MCF 10A (cell line): ENCODE measurements around the gene PAIP2. TPM values are rescaled to one million over a fixed set of nuclear protein-coding genes. Genes with fewer than 3 reads are reported as not detected.
"Not testable (repeated sequence)": the region's sequence is repeated elsewhere in the genome, so short reads cannot be mapped to it uniquely, and the experiment has no call there.

ENCODE experiments used
- BruUV-seq: library from RNA; stranded (reverse); fragments of 400-500 nt; replicated peaks from 2 replicates; lab custom pipeline; 2021; lab: Mats Ljungman, UMichigan
- CTCF ChIA-PET: fragments of 300-600 bp; sonication (Branson Sonifier 250); formaldehyde crosslinking; extraction: SDS; loops from one replicate; lab custom pipeline; 2021; ENCODE audit warnings: antibody characterized with exemption, inconsistent platforms; lab: Yijun Ruan, JAX
- POLR2A ChIA-PET: fragments of 300-600, 350-650 bp; sonication (Branson Sonifier 250); formaldehyde crosslinking; extraction: SDS; loops from one replicate; lab custom pipeline; 2020; ENCODE audit warnings: antibody characterized with exemption, inconsistent platforms; lab: Yijun Ruan, JAX
- DNase-seq: peaks from one replicate; pipeline ENCODE4 v3.0.0-alpha.2; 2018; ENCODE audit not compliant: unreplicated experiment
- H3K27ac Mint-ChIP-seq: one replicate; pipeline ENCODE4 v1.8.0; 2022; ENCODE audit warnings: mild to moderate bottlenecking, low read depth, mixed read lengths; ENCODE audit not compliant: unreplicated experiment
- H3K27me3 Mint-ChIP-seq: one replicate; pipeline ENCODE4 v1.8.0; 2022; ENCODE audit warnings: mixed read lengths; ENCODE audit not compliant: insufficient read depth, unreplicated experiment
- H3K36me3 Mint-ChIP-seq: one replicate; pipeline ENCODE4 v1.8.0; 2022; ENCODE audit warnings: mild to moderate bottlenecking, moderate library complexity, mixed read lengths; ENCODE audit not compliant: insufficient read depth, unreplicated experiment
- H3K4me1 Mint-ChIP-seq: one replicate; pipeline ENCODE4 v1.8.0; 2022; ENCODE audit warnings: mixed read lengths; ENCODE audit not compliant: insufficient read depth, unreplicated experiment
- H3K4me3 Mint-ChIP-seq: one replicate; pipeline ENCODE4 v1.8.0; 2022; ENCODE audit warnings: mild to moderate bottlenecking, moderate library complexity, mixed read lengths; ENCODE audit not compliant: unreplicated experiment
- H3K9me3 Mint-ChIP-seq: one replicate; pipeline ENCODE4 v1.8.0; 2022; ENCODE audit warnings: mixed read lengths; ENCODE audit not compliant: unreplicated experiment
- intact Hi-C: fragments of 100-400 bp; cut with micrococcal nuclease; formaldehyde crosslinking; loops from 2 replicates; pipeline ENCODE4 v1.14.1; 2022
- total RNA-seq: library from RNA; stranded (reverse); gene quantifications from 2 replicates; pipeline ENCODE4 v1.2.3, GENCODE V29; 2022
- TF ChIP-seq, protein P1 (sequence below): fragments of 200-600 bp; IDR thresholded peaks from one replicate; pipeline ENCODE4 v1.8.0; 2022; ENCODE audit warnings: antibody characterized with exemption, mild to moderate bottlenecking; ENCODE audit not compliant: unreplicated experiment

The PAIP2 gene
- total RNA-seq, 1 experiment from 2014 or later = 108 TPM

DNA sequence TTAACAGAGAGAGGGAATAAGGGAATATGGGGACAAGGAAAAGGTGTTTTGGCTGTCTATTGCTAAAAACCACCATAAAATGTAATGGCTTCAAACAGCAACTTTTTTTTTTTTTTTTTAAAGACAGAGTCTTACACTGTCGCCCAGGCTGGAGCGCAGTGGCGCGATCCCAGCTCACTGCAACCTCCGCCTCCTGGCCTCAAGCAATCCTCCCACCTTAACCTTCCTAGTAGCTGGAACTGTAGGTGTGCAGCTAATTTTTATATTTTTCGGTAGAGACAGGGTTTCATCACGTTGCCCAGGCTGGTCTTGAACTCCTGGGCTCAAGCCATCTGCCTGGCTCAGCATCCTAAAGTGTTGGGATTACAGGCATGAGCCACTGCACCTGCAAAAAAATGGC is 66.5 kb downstream of the PAIP2 start:
- H3K27ac Mint-ChIP-seq = no peak overlapping the region
- no TSS peak for BruUV-seq
- intact Hi-C loops = no loop called here
- ChIA-PET POLR2A (no interaction called here), CTCF (interaction anchor here (2.5 to 11.5 kb wide), 2 partner anchors 14 to 106 kb away, joined by 13 to 111 read pairs; no protein-coding TSS in a partner anchor)
- no peak for DNase-seq
- H3K4me3 Mint-ChIP-seq = no peak overlapping the region
- TF ChIP-seq, protein P1, sequence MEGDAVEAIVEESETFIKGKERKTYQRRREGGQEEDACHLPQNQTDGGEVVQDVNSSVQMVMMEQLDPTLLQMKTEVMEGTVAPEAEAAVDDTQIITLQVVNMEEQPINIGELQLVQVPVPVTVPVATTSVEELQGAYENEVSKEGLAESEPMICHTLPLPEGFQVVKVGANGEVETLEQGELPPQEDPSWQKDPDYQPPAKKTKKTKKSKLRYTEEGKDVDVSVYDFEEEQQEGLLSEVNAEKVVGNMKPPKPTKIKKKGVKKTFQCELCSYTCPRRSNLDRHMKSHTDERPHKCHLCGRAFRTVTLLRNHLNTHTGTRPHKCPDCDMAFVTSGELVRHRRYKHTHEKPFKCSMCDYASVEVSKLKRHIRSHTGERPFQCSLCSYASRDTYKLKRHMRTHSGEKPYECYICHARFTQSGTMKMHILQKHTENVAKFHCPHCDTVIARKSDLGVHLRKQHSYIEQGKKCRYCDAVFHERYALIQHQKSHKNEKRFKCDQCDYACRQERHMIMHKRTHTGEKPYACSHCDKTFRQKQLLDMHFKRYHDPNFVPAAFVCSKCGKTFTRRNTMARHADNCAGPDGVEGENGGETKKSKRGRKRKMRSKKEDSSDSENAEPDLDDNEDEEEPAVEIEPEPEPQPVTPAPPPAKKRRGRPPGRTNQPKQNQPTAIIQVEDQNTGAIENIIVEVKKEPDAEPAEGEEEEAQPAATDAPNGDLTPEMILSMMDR = no peak
- H3K36me3 Mint-ChIP-seq = peaks cover 8% of the 10 kb centered on the region
- peaks cover 15% of the 10 kb centered on the region for H3K4me1 Mint-ChIP-seq
- no peaks in the 10 kb centered on the region for H3K9me3 Mint-ChIP-seq
- H3K27me3 Mint-ChIP-seq = no peaks in the 10 kb centered on the region

DNA sequence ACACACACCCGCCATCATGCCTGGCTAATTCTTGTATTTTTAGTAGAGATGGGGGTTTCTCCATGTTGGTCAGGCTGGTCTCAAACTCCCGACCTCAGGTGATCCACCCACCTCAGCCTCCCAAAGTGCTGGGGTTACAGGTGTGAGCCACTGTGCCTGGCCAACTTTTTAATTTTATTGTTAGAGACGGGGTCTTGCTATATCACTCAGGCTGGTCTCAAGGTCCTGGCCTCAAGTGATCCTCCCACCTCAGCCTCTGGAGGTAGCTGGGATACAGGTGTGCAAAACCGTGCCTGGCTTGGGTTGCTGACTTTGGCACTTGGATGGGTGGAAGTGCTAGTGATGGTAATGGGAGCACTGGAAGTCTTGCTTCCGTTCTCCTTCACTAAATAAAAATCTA is 67.5 kb downstream of the PAIP2 start:
- H3K27ac Mint-ChIP-seq, H3K4me3 Mint-ChIP-seq, DNase-seq, H3K9me3 Mint-ChIP-seq, H3K27me3 Mint-ChIP-seq, BruUV-seq, H3K36me3 Mint-ChIP-seq, H3K4me1 Mint-ChIP-seq, intact Hi-C loops: not testable (repeated sequence)
- ChIA-PET POLR2A (interaction anchor here (0.8 to 2.1 kb wide), 2 partner anchors 13 to 115 kb away, joined by 3 to 10 read pairs; no protein-coding TSS in a partner anchor), CTCF (interaction anchor here (0.6 to 11.5 kb wide), 5 partner anchors 13 to 120 kb away, joined by 3 to 111 read pairs (median 7); no protein-coding TSS in a partner anchor)

DNA sequence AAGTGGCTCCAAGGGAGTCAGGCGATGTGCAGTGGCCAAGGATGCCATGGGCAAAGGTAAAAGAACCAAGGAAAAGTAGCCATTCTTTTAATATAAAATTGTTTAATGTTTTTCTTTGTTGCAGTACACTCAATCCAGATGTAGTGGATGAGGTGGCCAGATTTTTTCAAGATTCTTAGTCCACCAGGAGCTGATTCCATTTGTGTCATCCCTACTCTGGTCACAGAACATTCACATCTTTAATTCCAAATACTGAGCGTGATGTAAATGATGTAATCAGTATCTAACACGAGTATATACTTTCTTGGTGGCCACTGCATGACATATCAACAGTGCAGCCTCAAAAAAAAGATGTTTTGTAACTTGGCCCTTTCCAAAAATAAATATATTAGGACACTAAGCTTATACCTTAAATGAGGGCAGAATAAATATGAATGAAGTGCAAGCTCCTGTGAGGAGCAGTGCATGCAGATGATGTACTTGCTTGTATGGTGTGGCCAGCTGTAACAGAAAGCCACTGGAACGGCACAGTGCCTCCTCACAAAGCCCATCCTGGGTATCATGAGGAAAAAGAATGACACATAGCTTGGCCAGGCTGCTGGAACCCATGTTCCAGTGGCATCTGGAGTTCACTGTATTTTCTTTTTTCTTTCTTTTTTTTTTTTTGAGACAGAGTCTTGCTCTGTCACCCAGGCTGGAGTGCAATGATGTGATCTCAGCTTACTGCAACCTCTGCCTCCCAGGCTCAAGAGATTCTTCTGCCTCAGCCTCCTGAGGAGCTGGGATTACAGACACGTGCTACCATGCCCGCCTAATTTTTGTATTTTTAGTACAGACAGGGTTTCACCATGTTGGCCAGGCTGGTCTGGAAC is 68.7 kb downstream of the PAIP2 start:
- H3K27ac Mint-ChIP-seq = no peak overlapping the region

DNA sequence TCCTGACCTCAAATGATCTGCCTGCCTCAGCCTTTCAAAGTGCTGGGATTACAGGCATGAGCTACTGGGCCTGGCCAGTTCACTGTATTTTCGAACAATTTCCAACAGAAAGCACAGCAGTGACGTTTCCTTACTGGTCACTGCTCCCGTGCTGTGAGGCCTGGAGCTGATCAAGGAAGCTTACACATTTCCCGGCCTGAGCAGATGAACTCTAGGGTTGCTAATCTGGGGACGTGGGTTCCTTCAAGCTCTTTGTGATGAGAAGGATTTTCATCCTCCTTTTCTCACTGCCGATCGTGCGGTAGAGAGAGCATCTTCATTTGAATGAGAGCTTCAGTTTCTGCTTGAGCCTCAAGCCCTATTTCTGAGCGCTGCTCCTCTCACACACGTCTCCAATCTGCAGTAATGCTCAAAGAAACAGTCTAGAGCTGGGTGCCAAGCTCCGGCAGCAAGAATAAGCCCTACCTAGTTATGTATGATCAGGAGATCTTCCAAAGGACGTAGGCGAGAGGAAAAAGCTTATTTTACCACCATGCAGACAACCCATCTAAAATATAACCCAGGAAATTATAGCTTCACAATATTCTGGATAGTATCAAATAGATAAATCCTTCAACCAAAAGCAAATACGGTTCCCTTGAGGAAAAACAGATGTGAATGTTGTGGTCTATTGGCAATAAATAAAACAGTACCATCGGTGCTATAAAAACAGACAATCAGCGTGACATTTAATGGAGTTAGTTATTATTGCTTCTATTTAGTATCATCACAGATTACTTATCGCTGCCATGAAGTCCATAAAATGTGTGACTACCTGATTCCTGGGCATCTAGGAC is 69.6 kb downstream of the PAIP2 start:
- H3K9me3 Mint-ChIP-seq = no peaks in the 10 kb centered on the region
- no peak overlapping the region for H3K27ac Mint-ChIP-seq
- TF ChIP-seq, protein P1 = no peak
- H3K36me3 Mint-ChIP-seq = no peaks in the 10 kb centered on the region
- POLR2A ChIA-PET = interaction anchor here (2.1 kb wide), 1 partner anchor 11 kb away, joined by 10 read pairs; no protein-coding TSS in a partner anchor
- DNase-seq = no peak
- CTCF ChIA-PET = interaction anchor here (0.6 to 11.5 kb wide), 8 partner anchors 9 to 453 kb away, joined by 3 to 111 read pairs (median 4); no protein-coding TSS in a partner anchor
- intact Hi-C loops = no loop called here
- no peak overlapping the region for H3K4me3 Mint-ChIP-seq
- H3K4me1 Mint-ChIP-seq = no peaks in the 10 kb centered on the region
- no TSS peak for BruUV-seq
- no peaks in the 10 kb centered on the region for H3K27me3 Mint-ChIP-seq

More for the DNA sequence above, 68.7 kb downstream of the PAIP2 start:
- Mint-ChIP-seq H3K9me3 (no peaks in the 10 kb centered on the region), H3K27me3 (no peaks in the 10 kb centered on the region), H3K4me3 (no peak overlapping the region), H3K36me3 (no peaks in the 10 kb centered on the region), H3K4me1 (no peaks in the 10 kb centered on the region)
- ChIA-PET POLR2A (interaction anchor here (2.1 kb wide), 1 partner anchor 12 kb away, joined by 10 read pairs; no protein-coding TSS in a partner anchor), CTCF (interaction anchor here (0.5 to 11.5 kb wide), 11 partner anchors 8 to 463 kb away, joined by 3 to 111 read pairs (median 4); no protein-coding TSS in a partner anchor)
- intact Hi-C loops = no loop called here
- no peak for DNase-seq
- TF ChIP-seq, protein P1 = no peak
- BruUV-seq = no TSS peak
